GM12873 (cell line): Measurements from ENCODE around the gene CFTR.
A peak's percentile ranks its signal among the peaks of the same experiment; 100 is the strongest.

Experiments
- CTCF ChIP-seq: IDR thresholded peaks from 2 replicates; pipeline ENCODE4 v1.5.1; 2012; ENCODE audit warnings: low read depth, mild to moderate bottlenecking, moderate library complexity, low read length, control low read depth; ENCODE audit not compliant: insufficient read depth; ENCODE audit errors: missing control alignments

The CFTR gene

GRCh38 chr7:117502331-117502730 lies 22.5 kb downstream of the CFTR start:
- no peak for TF ChIP-seq CTCF

DNA sequence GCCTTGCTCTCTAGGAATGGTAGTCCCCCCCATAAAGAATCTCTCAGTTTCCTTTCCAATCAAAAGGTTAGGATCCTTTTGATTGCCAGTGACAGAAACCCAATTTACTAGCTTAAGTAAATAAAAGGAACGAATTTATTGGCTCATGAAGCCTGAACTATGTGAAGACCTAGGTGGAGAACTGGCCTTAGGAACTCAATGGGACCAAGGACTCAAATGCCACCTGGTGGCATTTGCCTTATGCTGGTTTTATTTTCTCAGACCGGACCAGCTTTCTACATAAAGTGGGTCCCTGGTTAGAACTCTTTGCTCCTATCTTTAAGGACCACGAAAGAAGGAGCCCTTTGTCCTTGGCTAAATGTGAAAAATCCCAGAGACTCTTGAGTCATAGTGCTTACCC lies 25.4 kb downstream of the CFTR start:
- TF ChIP-seq CTCF: peak; percentile 15

DNA sequence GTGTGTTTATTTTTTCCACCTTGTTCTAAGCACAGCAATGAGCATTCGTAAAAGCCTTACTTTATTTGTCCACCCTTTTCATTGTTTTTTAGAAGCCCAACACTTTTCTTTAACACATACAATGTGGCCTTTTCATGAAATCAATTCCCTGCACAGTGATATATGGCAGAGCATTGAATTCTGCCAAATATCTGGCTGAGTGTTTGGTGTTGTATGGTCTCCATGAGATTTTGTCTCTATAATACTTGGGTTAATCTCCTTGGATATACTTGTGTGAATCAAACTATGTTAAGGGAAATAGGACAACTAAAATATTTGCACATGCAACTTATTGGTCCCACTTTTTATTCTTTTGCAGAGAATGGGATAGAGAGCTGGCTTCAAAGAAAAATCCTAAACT lies 28.9 kb downstream of the CFTR start:
- TF ChIP-seq CTCF: no peak

DNA sequence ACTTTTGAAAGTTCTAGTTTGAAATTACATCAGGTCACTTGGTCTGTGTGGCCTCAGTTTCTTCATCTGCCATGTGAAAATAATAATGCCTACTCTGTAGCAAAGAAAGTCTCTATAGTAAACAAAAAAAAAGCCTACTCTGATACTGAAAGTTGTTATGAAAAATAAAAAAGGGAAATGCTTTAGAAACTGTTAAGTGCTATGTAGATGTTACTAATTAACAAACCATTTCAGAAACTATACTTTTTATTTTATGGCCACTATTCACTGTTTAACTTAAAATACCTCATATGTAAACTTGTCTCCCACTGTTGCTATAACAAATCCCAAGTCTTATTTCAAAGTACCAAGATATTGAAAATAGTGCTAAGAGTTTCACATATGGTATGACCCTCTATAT lies 50.6 kb downstream of the CFTR start:
- no peak for TF ChIP-seq CTCF

DNA sequence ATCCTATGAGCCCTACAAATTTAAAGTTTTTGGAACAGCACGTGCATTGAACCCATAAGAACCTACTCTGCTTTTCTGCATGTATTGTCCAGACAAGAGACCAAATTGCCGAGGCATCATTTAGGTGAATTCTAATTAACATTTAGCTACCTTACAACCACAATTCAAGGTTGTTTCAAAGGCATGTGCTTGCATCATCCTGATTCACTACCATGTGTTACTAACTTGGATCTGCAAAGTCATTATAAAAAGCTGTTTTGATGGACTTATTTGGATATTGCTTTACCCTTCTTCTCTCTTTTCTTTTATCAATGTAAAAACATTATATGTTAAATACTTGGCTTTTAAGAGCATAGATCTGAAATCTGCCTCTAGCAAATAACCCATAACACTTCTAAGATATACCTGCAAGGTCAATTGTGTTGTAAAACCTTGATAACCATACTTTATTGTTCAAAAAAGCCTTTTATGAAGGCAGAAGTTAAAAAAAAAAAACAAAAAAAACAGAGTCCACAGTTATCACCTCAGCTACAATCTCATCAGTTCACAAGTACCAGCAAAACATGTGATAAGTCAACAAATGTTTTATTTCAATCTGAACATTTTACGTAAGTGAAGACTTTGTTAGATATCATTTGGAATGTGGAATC lies 51.9 kb downstream of the CFTR start:
- TF ChIP-seq CTCF: no peak

DNA sequence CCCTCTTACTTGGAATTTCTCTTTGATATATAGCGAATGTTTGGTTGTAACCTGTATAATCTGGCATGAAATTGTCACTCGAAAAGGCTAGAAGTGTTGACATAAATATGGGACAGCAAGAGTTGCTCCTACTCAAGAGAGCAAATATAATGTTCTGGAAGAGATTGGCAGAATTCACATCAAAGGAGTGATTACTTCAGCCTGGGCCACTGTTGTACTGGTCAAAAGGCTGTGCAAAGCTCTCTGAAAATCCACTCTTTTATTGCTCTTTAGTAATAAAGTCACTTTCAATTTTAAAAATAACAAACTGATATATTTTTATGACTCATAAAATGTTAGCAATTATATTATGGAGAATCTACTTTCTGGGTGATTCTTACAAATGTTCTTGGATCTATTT lies 58.2 kb downstream of the CFTR start:
- no peak for TF ChIP-seq CTCF

- TF ChIP-seq CTCF: no peak
Observed at GRCh38 chr7:117544061-117544460, 64.2 kb downstream of the CFTR start.
